CD4-positive, alpha-beta T cell (primary cell): ENCODE measurements around the gene LSG1. TPM values are rescaled to one million over a fixed set of nuclear protein-coding genes. Genes with fewer than 3 reads are reported as not detected.

ENCODE experiments used
- ATAC-seq: fragments of 200-7000 bp; cut with Tn5 transposase; one replicate; pipeline ENCODE4 v1.10.0; 2022; ENCODE audit warnings: mild to moderate bottlenecking; ENCODE audit not compliant: poor library complexity
- CTCF ChIA-PET: fragments of 350-600 bp; sonication (Branson Sonifier 250); formaldehyde crosslinking; loops from one replicate; lab custom pipeline; 2021; ENCODE audit warnings: antibody characterized with exemption, inconsistent platforms; lab: Charles Lee
- POLR2A ChIA-PET: fragments of 350-600 bp; sonication (Branson Sonifier 250); formaldehyde crosslinking; loops from one replicate; lab custom pipeline; 2021; ENCODE audit warnings: antibody characterized with exemption, inconsistent platforms; lab: Charles Lee
- DNase-seq, 14 experiments: peaks; one replicate each; pipeline ENCODE4 v3.0.0-alpha.2; 2013 to 2020; ENCODE audit warnings: mixed read lengths in 2 of 14
- H3K27ac ChIP-seq, 2 donors: one replicate each; pipeline versions ENCODE4 v1.5.1 to v1.7.0; 2013; ENCODE audit warnings: low read length in 2 of 2, low read depth in 1 of 2, mild to moderate bottlenecking in 1 of 2
- H3K27me3 ChIP-seq, 2 experiments: 1 replicate in 1 of 2; 2 replicates in 1 of 2; pipeline versions ENCODE4 v1.6.1 to v1.7.0; 2013; ENCODE audit warnings: low read length in 2 of 2, control low read depth in 1 of 2, mild to moderate bottlenecking in 1 of 2, moderate library complexity in 1 of 2; ENCODE audit not compliant: insufficient read depth in 2 of 2, control insufficient read depth in 1 of 2
- H3K36me3 ChIP-seq: one replicate; pipeline ENCODE4 v1.6.1; 2013; ENCODE audit warnings: low read length, control low read depth; ENCODE audit not compliant: insufficient read depth
- H3K4me1 ChIP-seq: one replicate; pipeline ENCODE4 v1.6.1; 2013; ENCODE audit warnings: low read length, control low read depth; ENCODE audit not compliant: insufficient read depth
- H3K4me3 ChIP-seq: one replicate; pipeline ENCODE4 v1.5.1; 2013; ENCODE audit warnings: mild to moderate bottlenecking, low read length, moderate library complexity
- H3K9me3 ChIP-seq, 2 experiments: 1 replicate in 1 of 2; 2 replicates in 1 of 2; pipeline versions ENCODE4 v1.6.1 to v1.7.0; 2013; ENCODE audit warnings: low read length in 2 of 2, mild to moderate bottlenecking in 2 of 2, control low read depth in 1 of 2, moderate library complexity in 1 of 2; ENCODE audit not compliant: control insufficient read depth in 1 of 2, insufficient read depth in 1 of 2
- H3K27ac Mint-ChIP-seq: one replicate; pipeline ENCODE4 v1.8.0; 2020; ENCODE audit warnings: mixed read lengths
- H3K27me3 Mint-ChIP-seq: one replicate; pipeline ENCODE4 v1.8.0; 2021; ENCODE audit warnings: mixed read lengths
- H3K36me3 Mint-ChIP-seq: one replicate; pipeline ENCODE4 v1.8.0; 2021; ENCODE audit warnings: low read depth, mixed read lengths
- H3K4me1 Mint-ChIP-seq: one replicate; pipeline ENCODE4 v1.8.0; 2021; ENCODE audit warnings: low read depth, mixed read lengths
- H3K4me3 Mint-ChIP-seq: one replicate; pipeline ENCODE4 v1.8.0; 2020; ENCODE audit warnings: mild to moderate bottlenecking, mixed read lengths
- H3K9me3 Mint-ChIP-seq: one replicate; pipeline ENCODE4 v1.8.0; 2020; ENCODE audit warnings: mixed read lengths
- CTCF ChIP-seq: fragments of 200-600 bp; IDR thresholded peaks from one replicate; pipeline ENCODE4 v1.8.0; 2022; ENCODE audit warnings: antibody characterized with exemption, mild to moderate bottlenecking
- intact Hi-C, 2 experiments: fragments of 100-400 bp; cut with DNase I in 1 of 2; cut with micrococcal nuclease in 1 of 2; formaldehyde crosslinking; loops; one replicate each; pipeline versions ENCODE4 v1.15.1 to v1.9.0; 2023 to 2025; cut with DNase I, micrococcal nuclease
- total RNA-seq, 174 experiments: library from RNA in 2 of 174; stranded (reverse) in 2 of 174; gene quantifications; one replicate each; pipeline ENCODE4 v1.2.3 and lab custom pipeline; 2021 to 2026

Gene LSG1
- total RNA-seq, 2 experiments from 2014 or later: 37.9 to 44.6 TPM

- Mint-ChIP-seq H3K27me3 (no peaks in the 10 kb centered on the region), H3K36me3 (no peaks in the 10 kb centered on the region), H3K4me1 (no peaks in the 10 kb centered on the region), H3K9me3 (no peaks in the 10 kb centered on the region), H3K27ac (no peak overlapping the region), H3K4me3 (no peak overlapping the region)
- intact Hi-C loops: no loop called here
- DNase-seq (no peak), ATAC-seq (no peak)
- no peaks in the 10 kb centered on the region for H3K27me3 ChIP-seq
- H3K4me1 ChIP-seq: no peaks in the 10 kb centered on the region
- H3K27ac ChIP-seq: no peak overlapping the region
- POLR2A ChIA-PET: no interaction called here
- no peak overlapping the region for H3K4me3 ChIP-seq
- H3K36me3 ChIP-seq: no peaks in the 10 kb centered on the region
- CTCF ChIA-PET: interaction anchor here (0.7 kb wide), 1 partner anchor 16 kb away, joined by 3 read pairs; no protein-coding TSS in a partner anchor
- no peak for TF ChIP-seq CTCF
- peaks cover under 1 to 5% of the 10 kb centered on the region in 2 experiments for H3K9me3 ChIP-seq
Observed at GRCh38 chr3:194702545-194702944, 30.6 kb upstream of the LSG1 start.

GRCh38 chr3:194696702-194697101 lies 24.7 kb upstream of the LSG1 start:
- peaks cover 9% of the 10 kb centered on the region for H3K27me3 Mint-ChIP-seq
- peaks cover 0 to 5% of the 10 kb centered on the region in 2 experiments for H3K9me3 ChIP-seq
- TF ChIP-seq CTCF: no peak
- no peaks in the 10 kb centered on the region for H3K9me3 Mint-ChIP-seq
- H3K27ac ChIP-seq: no peak overlapping the region
- H3K27me3 ChIP-seq: peaks cover 0 to 3% of the 10 kb centered on the region in 2 experiments
- no peaks in the 10 kb centered on the region for H3K4me1 Mint-ChIP-seq
- no peaks in the 10 kb centered on the region for H3K4me1 ChIP-seq
- H3K36me3 ChIP-seq: no peaks in the 10 kb centered on the region
- no peak overlapping the region for H3K4me3 Mint-ChIP-seq
- no peak overlapping the region for H3K27ac Mint-ChIP-seq
- no peak for ATAC-seq
- no peak overlapping the region for H3K4me3 ChIP-seq
- no peak for DNase-seq
- H3K36me3 Mint-ChIP-seq: no peaks in the 10 kb centered on the region
- ChIA-PET POLR2A (interaction anchor here (1.0 kb wide), 1 partner anchor 8 kb away, joined by 3 read pairs; no protein-coding TSS in a partner anchor), CTCF (no interaction called here)
- intact Hi-C loops: no loop called here

- ATAC-seq: no peak
- CTCF ChIA-PET: no interaction called here
- Mint-ChIP-seq H3K4me3 (no peak overlapping the region), H3K9me3 (no peaks in the 10 kb centered on the region), H3K27ac (no peak overlapping the region), H3K27me3 (peaks cover 23% of the 10 kb centered on the region), H3K36me3 (no peaks in the 10 kb centered on the region), H3K4me1 (peaks cover 21% of the 10 kb centered on the region)
- POLR2A ChIA-PET: no interaction called here
- no peaks in the 10 kb centered on the region for H3K9me3 ChIP-seq
- no peak overlapping the region for H3K27ac ChIP-seq
- no peak for TF ChIP-seq CTCF
- intact Hi-C loops: no loop called here
- DNase-seq: no peak
- H3K36me3 ChIP-seq: no peaks in the 10 kb centered on the region
- peaks cover 29% of the 10 kb centered on the region for H3K4me1 ChIP-seq
- H3K27me3 ChIP-seq: peaks cover 0 to 3% of the 10 kb centered on the region in 2 experiments
- no peak overlapping the region for H3K4me3 ChIP-seq
Observed at GRCh38 chr3:194691481-194692283, 19.7 kb upstream of the LSG1 start.
